Measurements from ENCODE around the gene MYO18B.

Gene MYO18B

DNA sequence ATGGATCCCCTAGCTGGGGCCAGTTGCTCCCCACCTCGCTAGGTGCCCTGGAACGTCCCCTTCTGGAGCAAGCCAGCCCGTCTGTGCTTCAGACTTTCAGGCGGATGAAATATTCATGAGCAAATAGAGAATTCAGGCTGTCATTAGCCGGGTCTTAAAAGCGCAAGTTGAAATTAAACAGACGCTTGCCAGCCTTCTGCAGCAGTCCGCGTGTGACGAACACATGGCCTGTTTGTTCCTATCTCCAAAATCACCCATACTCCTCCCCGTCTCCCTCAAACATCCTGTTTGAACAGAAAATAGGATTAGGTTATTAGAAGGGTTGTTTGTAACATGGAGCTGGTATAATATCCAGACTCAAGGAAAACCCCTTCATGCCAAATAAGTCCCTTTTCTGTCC lies 38.7 kb downstream of the MYO18B start:
- no peak for DNase-seq

DNA sequence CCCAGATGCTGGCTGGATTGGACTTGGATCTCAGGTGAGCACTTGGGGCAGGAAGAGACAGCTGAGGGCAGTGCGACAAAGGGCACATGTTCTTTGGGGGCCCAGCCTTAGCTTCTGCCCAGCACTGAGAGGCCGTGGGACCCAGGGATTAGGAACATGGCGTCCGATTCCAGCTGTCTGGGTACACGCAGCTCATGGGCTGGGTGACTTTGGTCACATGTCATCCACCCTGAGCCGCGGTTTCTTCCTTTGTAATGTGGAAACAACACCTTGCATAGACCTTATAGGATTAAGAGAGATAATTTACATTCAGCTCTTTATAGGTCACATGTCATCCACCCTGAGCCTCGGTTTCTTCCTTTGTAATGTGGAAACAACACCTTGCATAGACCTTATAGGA lies 39.8 kb downstream of the MYO18B start:
- no peak for DNase-seq

DNA sequence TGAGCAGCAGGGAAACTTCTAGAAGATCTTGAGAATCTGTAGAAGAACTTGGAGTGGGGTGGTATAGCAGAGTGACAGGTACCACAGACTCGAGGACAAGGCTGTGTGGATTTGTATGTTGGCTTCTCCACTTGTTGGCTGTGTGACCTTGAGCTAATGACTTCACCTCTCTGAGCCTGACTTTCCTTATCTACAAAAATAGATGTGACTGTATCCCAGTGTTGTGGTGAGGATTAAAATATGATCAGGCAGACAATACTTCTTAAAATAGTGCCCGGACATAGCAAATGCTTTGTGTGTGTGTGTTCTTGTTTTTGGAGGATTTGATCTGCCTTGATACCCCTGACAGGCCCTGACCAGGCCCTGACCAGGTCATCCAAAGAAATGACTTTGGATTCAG lies 40.8 kb downstream of the MYO18B start:
- no peak for DNase-seq

DNA sequence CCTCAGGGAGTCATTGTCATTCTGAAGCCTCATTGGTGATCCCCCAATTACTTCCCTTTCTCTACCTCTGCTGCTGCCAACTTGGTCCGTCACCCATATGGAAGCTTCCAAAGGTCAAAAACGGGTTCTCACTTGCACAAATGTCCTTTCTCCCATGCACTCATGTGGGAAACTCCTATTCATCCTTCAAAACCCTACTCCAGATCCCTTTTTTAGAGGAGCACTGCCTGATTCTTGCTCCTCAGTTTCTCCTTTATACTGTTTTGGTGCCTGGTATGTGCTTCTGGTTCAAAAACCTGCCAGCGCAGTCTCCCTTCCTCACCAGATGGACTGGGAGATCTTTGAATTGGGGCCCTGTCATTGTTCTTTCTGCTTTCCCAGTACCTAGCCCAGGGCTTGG lies 41.9 kb downstream of the MYO18B start:
- no peak for DNase-seq

DNA sequence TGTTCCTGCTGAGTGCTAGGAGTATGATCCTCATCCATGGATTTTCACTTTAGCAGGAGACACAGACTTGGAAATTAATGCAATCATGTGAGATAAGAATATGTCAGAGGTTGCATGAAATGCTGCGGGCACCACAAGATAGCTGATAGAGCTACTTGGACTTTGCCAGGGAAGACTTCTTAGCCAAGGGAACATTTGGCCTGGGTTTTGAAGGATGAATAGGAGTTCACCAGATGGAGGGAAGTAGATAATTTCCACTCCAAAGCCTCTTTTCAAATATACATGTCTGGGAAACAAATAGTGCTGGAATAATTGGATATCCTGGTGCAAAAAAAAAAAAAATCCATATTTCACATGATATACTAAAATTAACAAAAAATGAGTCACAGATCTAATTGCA lies 44.2 kb downstream of the MYO18B start:
- no peak for DNase-seq

GRCh38 chr22:25791556-25791955 lies 49.6 kb downstream of the MYO18B start:
- no peak for DNase-seq

DNA sequence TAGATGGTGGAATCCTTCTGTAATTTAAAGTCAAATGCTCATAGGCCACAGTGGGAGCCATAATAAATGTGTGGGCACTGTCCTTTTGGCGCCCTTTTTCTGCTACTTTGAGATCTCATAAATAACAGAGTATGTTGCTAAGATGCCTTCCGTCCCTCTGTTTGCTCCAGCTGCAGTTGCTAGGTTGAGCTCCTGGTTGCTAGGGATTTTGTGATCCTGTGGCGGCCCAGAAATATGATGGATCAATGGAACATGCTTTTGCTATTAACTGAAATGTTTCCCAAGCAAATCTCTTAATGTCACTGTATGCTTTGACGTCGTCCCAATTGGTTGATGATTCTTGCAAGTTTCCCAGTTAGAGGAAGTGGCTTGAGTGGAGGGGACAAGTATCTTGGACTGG lies 53.5 kb downstream of the MYO18B start:
- no peak for DNase-seq

DNA sequence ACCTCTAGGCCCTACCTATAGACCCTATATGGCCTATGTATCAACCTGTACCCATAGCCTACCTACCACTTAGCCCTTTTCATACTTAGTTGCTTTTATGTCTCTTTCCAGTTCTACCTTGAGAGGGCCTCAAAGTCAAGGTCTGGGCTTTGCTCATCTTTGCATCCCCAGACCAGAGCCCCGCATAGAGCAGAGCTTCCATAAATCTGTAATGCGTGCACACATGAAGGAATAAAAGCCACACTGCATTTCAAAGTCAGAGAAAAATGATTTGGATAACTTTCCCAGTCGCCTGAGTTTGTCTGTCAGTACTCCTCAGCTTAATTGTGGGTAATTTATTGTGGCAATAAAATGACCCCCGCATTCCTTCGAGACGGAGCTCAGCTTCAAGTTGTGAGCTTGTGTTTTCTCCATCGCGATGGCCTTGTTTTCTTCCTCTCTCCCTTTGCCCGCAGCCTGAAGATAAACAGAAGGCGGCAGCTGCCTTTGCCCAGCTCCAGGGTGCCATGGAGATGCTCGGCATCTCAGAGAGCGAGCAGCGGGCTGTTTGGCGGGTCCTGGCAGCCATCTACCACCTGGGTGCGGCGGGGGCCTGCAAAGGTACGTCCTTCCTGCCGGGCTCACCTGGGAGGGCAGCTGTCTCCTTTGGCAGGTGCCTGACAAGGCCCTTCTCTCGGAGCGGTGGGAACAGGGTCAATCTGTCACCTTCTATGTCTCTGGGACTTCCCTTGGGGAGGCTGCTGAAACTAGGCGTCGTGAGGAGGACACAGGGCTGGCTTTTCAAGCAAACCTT lies 55.7 kb downstream of the MYO18B start:
- DNase-seq = no peak

DNA sequence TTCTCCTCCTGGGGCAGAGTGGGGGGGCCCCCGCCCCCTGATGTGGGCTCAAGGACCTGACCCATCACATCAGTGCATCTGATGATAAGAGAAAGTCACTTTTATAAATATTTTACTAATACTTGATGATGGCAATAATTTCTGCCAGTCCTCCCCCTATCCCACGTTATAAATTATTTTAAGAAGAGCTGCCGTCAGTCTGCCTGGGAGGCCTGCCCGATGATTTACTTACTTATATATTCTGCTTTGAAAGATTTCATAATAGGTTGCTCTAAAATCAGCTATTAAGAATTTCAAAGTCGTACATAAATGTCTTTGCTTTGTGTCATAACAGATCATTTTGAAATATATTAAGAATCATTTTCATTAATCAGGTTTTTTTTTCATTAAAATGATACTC lies 58.8 kb downstream of the MYO18B start:
- DNase-seq = no peak

DNA sequence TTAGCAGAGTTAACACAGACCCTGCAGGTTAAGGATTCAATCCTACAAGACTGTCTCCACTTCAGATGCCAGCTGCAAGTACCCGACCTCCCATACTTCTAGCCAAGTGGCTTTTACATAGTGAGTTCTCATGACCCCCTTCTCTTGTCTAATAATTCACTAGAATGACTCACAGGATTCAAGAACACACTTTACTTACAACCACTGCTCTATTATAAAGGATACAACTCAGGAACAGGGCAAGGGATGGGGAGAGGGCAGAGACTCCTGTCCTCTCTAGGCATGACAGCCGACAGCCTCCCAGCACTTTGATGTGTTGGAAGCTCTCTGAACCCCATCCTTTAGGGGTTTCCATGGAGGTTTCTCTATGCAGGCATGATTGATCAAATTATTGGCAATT lies 60.0 kb downstream of the MYO18B start:
- no peak for DNase-seq

DNA sequence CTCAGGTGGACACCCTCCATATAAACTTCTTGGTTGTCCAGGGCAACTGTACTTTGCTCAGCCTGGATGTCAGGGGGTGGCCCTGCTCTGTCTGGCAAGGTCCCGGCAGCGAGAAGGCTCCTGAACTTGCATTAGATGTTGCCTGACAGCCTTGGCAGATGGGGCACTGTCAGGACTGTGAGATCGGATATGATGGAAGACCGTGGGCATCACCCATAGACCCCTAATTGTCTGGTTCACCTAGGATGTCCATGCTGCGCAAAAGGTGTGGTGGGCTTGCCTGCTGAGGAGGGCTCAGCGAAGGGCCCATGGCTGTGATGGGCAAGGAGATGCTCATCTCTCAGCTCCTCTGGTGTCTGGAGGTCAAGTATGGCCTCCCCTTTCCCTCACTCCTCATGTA lies 62.7 kb downstream of the MYO18B start:
- no peak for DNase-seq

- no peak for DNase-seq
These were observed 64.6 kb downstream of the MYO18B start for GRCh38 chr22:25806579-25806978.

DNA sequence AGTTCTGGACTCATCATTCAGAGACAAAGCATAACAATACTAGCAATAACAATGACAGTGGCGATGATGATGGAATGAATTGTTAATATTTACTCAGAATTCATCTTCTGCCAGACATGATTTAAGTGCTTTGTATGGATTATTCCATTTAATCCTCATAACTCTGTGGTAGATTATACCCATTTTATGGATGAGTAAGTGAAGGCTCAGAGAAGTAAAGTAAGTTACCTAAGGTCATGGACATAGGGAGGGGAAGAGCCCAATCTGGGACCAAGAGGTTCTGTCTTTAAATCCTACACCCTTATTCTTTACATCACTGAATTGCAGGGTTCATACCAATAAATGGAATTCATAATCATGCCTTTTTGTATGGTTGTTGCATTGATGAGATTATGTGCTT lies 72.7 kb downstream of the MYO18B start:
- no peak for DNase-seq

DNA sequence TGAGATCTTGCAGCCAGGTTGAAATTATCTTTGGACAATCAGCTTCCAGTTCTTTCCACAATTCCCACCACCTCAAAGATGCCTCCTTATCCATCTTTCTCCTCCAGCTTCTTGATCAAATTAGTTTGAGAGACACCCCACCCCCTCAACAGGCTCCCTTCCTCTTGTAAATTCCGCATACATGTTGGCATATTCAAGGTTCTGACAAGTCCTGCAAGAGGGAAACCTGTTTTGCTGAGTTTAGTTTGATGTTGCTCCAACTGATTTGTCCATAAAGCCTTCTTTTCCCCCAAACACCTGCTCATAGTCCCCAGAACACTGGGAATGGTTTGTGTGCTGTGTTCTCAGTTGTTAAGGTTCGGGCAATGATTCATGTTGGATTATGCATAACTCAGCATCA lies 73.6 kb downstream of the MYO18B start:
- no peak for DNase-seq

DNA sequence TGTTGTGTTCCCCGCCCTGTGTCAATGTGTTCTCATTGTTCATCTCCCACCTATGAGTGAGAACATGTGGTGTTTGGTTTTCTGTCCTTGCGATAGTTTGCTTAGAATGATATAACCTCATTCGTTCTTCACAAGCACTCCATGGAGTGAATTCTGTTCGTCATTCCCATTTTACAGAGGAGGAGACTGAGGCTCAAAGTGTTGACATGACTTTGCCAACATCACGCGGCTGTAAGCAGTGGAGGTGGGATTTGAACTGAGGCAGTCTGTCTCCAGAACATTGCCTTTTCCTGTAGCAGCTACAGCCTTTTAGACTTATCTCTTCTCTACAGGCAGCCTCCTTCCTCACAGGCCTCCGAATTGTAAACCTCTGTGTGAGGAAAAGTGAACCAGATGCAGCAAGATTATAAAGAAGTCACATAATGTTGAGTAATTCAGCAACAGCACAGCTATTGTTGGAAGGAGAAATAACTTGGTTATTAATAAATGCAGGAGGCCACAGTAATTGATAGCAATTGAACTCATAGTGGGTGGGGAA lies 74.6 kb downstream of the MYO18B start:
- DNase-seq = no peak

DNA sequence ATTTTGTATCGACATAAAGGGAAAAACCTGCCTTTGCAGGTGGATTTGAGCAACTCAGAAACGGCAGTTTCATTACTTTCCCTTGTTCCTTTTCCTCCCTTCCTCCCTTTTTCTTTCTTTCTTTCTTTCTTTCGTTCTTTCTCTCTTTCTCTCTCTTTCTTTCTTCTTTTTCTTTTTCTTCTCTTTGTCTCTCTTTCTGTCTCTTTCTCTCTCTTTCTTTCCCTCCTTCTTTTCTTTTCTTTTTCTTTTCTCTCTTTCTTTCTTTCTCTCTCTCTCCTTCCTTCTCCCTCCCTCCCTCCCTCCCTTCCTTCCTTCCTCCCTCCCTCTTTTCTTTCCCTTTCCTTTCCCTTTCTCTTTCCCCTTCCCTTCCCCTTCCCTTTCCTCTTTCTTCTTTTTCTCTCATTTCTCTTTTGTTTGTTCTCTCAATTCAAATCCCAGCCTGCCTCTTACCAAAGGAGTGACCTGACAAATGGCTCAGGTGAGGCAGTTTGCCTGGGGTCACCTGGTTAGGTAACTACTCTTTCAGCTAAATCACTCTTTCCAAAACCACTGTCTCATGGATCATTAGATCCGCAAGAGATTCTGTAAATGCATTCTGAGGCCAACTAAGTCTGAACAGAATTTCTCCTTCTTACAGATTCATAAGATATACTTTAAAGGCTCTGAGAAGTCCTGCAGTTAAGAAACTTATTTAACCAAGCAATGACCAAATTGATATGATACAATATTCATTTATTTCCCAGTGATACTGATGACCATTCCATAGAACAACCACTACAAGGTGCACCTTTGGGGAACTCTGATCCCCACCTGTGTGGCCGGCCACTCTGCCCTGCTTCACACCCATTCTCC lies 75.3 kb downstream of the MYO18B start:
- no peak for DNase-seq

GRCh38 chr22:25818541-25818940 lies 76.6 kb downstream of the MYO18B start:
- DNase-seq = no peak

DNA sequence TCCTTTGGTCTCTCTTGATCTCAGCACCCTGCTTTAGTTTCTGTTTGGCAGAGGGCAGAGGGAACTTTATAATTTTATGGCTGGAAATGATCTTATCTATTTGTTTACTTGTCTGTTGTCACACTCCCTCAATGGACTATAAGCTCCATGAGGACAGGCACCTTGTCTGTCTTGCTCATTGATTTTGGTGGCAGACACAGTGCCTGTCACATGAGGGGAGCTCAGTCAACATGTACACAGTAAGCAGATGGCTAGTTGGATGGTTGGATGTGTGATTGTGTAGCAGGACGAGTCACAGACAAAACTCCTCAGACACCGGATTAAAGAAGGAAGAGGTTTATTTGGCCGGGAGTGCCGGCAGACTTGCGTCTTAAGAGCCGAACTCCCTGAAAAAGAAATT lies 80.4 kb downstream of the MYO18B start:
- DNase-seq = no peak

- no peak for DNase-seq
These were observed 81.3 kb downstream of the MYO18B start for GRCh38 chr22:25823276-25823675.

GRCh38 chr22:25824828-25825423 lies 82.9 kb downstream of the MYO18B start:
- no peak for DNase-seq

DNA sequence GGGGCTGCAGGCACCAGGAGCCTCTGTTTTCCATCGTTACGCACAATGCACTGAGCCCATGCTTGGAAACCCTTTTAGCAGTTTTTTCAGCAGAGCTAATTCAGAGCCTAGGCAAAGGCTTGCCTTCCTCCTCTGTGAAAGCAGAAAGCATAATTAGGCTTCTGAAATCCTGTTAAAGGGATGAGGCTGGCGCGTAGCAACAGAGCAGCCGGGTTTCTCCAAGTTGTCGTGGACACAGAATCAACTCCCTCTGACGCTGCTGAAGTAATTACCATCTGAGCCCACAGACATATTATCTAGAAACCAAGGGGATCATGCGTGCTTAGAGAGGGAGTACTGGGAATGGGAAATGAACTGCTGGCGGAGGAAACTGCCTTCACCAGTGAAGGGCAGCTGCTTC lies 85.4 kb downstream of the MYO18B start:
- no peak for DNase-seq

- DNase-seq = no peak
These were observed 86.4 kb downstream of the MYO18B start for GRCh38 chr22:25828422-25828821.

- DNase-seq = no peak
These were observed 87.2 kb downstream of the MYO18B start for GRCh38 chr22:25829237-25829636.

Data from CD4-positive, alpha-beta T cell treated with Interleukin-4 for 1 hour (primary cell).